Activated CD4-positive, alpha-beta T cell treated with anti-CD3 and anti-CD28 coated beads, Interleukin-2, amount 50 U/mL, for 1 hour (primary cell): ENCODE measurements around the gene GPR143.

Experiments
- DNase-seq: peaks from one replicate; pipeline ENCODE4 v3.0.0-alpha.2; 2020

GPR143 gene

GRCh38 chrX:9767375-9767774, 1.7 kb upstream of the GPR143 start:
- DNase-seq: no peak

DNA sequence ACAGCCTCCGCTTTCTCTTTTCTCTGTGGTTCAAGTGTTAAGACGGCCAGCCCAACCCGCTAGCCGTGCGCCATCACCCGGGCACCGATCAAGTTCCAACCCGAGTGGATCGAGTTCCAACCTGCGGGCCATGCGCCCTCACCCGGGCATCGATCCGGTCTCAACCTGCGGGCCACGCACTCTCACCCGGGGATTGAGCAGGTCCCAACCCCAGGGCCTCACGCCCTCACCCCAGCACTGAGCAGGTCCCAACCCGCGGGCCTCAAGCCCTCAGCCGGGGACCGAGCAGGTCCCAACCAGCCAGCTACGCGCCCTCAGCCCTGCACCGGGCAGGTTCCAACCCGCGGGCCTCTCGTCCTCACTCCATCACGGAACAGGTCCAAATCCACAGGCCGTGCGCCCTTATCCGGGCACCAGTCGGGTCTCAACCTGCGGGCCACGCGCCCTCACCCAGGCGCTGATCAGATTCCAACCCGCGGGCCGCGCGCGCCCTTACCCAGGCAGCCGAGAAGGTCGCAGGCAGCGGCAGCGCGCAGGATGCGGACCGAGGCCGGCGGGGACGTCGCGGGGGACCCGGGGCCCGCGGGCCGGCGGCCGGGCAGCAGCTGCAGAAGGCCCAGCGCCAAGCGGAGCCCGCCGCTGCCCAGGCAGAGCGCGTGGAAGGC, 443 bp downstream of the GPR143 start:
- no peak for DNase-seq

- DNase-seq: no peak
Measured at GRCh38 chrX:9759337-9759736, 6.3 kb downstream of the GPR143 start.

- DNase-seq: no peak
Measured at GRCh38 chrX:9758021-9758638, 7.5 kb downstream of the GPR143 start.

GRCh38 chrX:9757366-9757765, 8.3 kb downstream of the GPR143 start:
- no peak for DNase-seq

GRCh38 chrX:9749146-9749692, 16.4 kb downstream of the GPR143 start:
- DNase-seq: no peak

GRCh38 chrX:9747644-9748043, 18.0 kb downstream of the GPR143 start:
- no peak for DNase-seq

- DNase-seq: no peak
Measured at GRCh38 chrX:9746148-9746888, 19.3 kb downstream of the GPR143 start.

- DNase-seq: no peak
Measured at GRCh38 chrX:9745417-9746115, 20.1 kb downstream of the GPR143 start.

GRCh38 chrX:9739130-9739529, 26.5 kb downstream of the GPR143 start:
- no peak for DNase-seq

DNA sequence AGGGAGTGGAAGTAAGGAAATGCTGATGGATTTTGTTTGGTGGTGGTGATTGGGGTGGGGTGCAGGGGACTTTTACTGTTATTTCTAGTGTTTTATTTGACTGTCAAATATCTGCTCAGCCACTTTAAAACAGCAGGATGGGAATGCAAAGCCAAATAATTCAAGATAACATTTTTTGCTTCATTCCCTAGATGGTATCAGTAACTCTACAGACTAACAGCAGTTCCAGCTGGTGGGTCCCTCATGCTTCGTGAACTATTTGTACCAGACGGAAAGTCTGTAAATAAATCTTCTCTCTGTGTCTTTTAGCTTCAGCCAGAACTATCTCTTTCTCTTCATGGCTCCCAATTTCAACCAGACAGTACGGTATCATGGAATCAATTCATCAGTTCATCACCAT, 27.5 kb downstream of the GPR143 start:
- no peak for DNase-seq

DNA sequence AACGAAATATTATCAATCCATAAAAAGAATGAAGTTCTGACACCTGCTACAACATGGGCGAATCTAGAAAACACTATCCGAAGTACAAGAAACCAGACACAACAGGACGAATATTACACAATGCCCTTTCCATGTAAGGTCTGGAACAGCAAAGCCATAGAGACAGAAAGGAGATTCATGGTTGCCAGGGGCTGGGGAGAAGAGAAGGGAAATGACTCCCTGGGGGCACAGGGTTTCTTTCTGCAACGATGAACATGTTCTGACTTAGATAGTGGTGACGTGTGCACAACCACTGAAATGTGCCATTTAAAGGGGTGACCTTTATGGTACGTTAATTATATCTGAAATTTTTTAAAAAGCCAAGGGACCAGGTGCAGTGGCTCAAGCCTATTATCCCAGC, 28.3 kb downstream of the GPR143 start:
- DNase-seq: no peak

- DNase-seq: no peak
Measured at GRCh38 chrX:9730752-9731151, 34.9 kb downstream of the GPR143 start.

DNA sequence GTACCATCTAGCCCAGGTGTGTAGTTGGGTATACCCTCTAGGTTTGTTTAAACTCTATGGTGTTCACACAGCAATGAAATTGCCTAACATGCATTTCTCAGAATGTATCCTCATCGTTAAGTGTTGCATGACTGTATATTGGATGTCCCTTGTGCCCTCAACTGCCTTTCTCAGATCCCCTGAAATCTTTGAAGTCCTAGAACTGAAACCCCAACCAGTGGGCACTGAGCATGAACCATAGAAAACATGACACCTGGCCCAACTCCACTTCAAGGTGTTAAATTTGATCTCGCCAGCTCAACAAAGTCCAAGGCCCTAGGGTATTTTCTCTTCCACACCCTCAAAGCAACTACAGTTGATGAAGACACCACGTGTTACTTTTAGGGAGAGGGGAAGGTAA, 35.6 kb downstream of the GPR143 start:
- DNase-seq: no peak

DNA sequence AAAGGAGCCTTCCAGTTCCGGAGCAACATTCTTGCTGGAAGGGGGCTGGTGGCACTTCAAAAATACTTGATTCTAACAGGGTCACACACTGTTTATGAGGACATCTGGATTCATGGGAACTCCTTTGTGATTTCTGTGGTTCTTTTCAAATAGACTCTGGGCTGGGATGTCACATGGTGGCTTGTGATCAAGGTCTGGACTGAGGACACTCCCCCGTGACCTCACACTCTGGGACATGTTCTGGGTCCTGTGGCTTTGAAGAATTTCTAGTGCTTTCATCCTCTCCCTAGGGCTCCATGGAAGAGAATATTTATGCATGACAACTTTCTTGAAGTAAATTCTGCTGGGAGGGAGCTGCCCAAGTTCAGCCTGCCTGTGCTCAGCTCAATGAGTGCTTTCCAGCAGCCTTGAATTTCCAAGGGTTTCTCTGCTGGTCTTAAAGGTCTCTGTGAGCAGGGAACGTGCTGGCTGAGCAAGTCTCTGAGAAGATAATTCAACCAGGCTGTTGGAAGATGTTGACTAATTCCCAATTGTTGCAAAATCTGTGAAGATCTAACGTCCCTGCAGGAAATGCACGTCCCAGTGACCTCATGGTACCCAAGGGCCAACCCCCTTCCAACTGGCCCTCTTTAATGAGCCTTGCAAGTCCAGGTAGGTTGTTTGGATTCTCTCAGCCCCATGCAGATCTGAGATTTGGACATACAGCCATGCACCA, 36.3 kb downstream of the GPR143 start:
- no peak for DNase-seq

DNA sequence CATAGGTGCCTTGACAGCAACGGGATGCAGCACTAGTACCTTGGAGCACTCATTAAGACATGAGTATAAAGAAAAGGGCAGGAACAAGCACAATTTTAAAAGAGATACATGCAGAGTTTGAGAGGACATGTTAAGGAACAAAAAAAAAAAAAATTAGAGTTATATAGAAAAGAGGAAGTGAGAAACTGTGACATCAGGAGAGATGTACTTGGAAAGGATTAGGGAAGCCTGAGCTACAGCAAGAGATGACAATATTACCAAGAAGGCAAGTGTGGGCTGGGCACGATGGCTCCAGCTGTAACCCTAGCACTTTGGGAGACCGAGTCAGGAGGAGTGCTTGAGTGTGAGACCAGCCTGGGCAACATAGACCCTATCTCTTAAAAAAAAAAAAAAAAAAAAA, 37.4 kb downstream of the GPR143 start:
- no peak for DNase-seq

GRCh38 chrX:9724711-9725110, 40.9 kb downstream of the GPR143 start:
- no peak for DNase-seq

DNA sequence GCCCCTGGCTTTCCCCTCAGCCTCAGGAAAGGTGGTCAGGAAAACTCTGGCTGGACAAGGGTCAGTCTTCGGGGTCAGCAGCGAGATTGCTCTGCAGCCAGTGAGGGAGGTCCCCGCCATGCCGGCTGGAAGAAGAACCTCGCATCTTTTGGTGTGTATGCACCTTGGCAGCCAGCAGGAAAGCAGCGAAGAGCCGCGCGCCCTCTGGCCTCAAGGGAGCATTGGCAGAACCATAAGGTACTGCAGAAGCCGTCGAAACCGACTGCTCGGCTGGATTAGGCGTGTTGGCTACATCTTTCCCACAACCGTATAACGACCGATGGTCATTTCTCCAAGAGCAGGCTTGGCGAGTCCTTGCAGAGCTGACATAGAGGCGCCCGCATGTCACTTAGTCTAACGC, 48.3 kb downstream of the GPR143 start:
- no peak for DNase-seq

DNA sequence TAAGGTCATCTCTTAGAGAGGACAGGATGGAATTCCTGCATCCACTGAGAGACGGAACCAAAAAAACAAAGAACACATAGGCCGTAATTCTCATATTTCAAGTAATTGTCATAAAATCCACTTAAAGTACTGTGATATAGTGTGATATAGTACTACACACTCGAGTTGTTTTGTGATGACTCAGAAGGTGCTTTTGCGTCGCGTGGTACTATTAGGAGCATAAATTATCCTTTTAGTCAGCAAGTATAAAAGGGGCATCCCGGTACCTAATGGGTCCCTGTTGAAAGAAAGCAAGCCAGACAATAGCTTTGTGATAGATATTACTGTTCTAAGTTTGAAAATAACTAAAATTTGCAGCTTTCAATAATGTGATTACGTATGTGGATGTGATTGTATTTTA, 55.3 kb downstream of the GPR143 start:
- no peak for DNase-seq

DNA sequence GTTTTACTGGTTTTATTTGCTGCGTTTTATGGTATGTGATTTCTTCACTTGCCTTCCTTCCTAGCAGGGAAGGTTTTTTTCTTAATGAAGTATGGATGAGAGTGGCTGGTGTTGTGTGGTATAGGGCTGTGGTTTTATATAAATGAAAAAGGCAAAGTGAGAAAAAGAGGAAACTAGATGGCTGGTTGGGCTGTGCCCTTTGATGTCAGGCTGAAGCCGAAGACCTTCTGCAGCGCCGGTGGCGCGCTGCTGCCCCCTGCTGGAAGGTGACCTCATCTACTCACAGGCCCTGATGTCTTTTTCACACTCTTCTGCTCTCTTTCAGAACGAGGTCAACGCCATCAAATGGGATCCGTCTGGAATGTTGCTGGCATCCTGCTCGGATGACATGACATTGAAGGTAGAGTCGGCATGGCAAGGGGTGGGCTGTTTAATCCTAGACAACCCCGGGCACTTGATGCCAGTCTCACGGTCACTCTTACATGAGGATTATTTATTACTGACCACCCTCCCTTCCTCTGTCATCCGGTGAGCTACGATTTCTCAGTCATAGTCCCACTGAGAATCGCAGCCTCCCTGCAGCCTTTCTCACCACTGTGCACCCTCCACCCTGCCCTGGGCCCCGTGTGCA, 56.6 kb downstream of the GPR143 start:
- DNase-seq: peak; percentile 76

DNA sequence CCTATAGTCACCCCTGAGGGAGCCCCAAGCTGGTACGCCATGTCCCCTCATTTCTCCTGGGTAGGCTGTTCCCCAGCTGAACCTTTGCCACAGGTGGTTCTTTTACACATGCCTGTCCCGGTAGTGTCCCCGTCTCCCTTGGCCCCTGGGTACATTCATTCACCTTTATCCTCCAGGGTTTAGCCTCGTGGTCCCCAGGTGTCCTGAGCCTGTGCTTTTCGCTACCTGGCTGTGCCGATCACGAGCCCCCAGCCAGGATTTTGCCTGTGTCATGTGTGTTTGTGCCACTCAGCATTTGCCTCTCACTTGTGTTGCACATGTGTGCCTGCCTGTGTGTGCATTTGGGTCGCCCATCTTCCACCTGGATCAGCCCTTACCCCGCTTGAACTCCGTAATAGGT, 57.6 kb downstream of the GPR143 start:
- DNase-seq: no peak
